ENCODE data around the gene IL6ST. TPM values are rescaled to one million over a fixed set of nuclear protein-coding genes. Genes with fewer than 3 reads are reported as not detected.

Gene IL6ST
- total RNA-seq, 1 donor from 2014 or later, result 328 TPM

Other genes with a start within 250 kb of the IL6ST start
- gene IL31RA, start 143.6 kb downstream of the IL6ST start, total RNA-seq, result not detected
- gene ANKRD55, start 238.4 kb upstream of the IL6ST start, total RNA-seq, result not detected